GM12874 (cell line): ENCODE results near the gene TOMM6.

Experiments
- CTCF ChIP-seq: IDR thresholded peaks from 2 replicates; pipeline ENCODE4 v1.5.1; 2011; ENCODE audit warnings: low read depth, mild to moderate bottlenecking, control low read depth, low read length, moderate library complexity; ENCODE audit not compliant: insufficient read depth

Gene TOMM6

GRCh38 chr6:41783106-41783780 lies 4.3 kb upstream of the TOMM6 start:
- no peak for TF ChIP-seq CTCF

DNA sequence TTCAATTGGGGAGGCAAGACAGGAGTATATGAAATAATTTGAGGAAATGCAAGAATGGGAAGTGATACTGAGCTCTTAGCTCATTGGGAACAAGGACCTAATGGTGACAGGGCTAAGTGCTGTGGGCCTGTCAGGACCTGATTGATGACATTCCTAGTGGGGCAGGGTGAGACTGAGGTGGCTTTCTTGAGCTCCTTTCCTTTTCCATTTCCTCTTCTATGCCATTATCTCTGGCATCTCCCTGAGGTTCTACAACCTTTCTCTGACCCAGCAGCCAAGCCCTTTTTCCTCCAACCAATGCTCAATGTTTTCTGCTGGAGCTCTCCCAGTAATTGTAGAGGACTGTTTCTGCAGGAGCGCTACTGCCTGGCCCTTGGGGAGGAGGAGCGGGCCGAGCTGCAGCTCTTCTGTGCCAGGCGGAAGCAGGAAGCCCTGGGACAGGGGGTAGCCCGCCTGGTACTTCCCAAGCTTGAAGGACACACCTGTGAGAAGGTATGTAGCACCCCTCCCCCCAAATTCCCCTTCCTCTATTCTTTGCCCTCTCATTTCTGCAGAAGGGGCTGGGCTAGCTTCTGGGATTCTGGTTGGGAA lies 2.8 kb upstream of the TOMM6 start:
- TF ChIP-seq CTCF = no peak

DNA sequence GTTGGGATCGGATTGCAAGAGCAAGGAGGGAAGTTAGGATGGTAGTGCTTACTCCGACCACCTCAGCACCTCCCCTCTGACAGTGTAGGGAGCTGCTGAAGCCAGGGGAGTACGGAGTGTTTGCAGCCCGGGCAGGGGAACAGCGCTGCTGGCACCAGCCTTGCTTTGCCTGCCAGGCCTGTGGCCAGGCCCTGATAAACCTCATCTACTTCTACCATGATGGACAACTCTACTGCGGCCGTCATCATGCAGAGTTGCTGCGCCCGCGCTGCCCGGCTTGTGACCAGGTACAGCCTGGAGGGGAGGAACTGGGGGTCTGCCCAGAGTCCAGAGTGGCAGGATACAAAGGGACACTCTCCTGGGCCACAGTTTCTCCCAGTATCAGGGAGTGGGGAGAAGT lies 2.2 kb upstream of the TOMM6 start:
- no peak for TF ChIP-seq CTCF

DNA sequence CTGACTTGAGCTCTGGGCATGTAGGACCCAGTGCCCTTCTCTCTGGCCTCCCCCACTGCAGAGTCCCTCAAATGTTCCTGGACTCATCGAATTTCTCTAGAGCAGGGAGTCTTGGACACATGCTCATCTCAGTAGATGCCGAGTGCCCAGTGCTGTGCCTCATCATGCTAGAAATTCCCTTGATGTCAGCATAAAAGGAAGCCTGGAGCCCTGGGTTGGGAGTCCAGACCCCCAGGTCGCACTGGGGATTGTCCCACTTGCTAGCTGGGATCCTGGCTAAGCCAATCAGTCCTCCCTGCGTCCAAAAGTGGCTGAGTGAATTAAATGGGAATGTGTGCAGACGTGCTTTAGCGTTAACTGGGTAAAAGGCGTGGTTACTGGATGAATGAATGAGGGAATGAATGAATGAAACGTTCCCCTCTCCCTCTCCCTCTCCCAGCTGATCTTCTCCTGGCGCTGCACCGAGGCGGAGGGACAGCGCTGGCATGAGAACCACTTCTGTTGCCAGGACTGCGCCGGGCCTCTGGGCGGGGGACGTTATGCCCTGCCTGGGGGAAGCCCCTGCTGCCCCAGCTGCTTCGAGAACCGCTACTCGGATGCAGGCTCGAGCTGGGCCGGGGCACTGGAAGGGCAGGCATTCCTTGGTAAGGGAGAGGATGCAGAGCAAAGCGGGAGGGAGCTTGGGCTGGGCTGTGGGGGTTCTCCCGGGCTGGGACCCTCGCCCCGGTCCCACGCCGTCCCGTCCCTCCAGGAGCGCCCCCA lies 1.6 kb upstream of the TOMM6 start:
- no peak for TF ChIP-seq CTCF

DNA sequence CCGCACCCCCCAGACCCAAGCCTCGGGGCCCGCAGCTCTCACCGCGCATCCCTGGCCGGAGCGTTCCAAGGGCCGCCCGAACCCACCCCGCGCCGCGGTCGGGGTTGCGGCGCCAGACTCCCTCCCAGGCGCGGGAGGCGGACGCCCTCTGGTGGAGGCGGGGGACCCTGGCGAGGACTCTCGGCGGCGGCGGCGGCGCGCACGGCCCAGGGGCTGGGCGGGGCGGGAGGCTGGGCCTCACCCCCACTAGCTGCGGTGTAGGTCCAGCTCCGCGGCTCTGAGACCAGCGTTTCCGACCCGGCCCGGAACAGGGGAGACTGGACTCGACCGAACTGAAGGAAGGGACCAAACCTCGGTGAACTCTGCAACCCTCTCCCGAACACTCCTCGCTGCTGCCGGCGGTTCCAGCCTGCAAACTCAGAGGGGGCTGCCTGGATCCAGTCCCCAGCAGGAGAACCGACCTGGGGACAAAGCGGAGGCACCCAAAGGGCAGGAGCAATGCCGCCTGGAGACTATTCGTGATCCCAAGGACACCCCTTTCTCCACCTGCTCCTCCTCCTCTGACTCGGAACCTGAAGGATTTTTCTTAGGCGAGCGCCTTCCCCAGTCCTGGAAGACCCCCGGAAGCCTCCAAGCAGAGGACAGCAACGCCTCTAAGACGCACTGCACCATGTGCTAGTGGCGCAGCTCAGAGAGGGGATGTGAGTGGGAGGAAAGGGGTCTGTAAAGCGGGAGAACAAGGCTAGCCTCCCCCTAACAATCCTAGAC lies 859 bp upstream of the TOMM6 start:
- TF ChIP-seq CTCF = peak; percentile 83

GRCh38 chr6:41789390-41789724 lies 1.9 kb downstream of the TOMM6 start:
- TF ChIP-seq CTCF = no peak

GRCh38 chr6:41790045-41790444 lies 2.6 kb downstream of the TOMM6 start:
- TF ChIP-seq CTCF = no peak
